Activated CD8-positive, alpha-beta memory T cell treated with anti-CD3 and anti-CD28 coated beads, Interleukin-2, amount 50 U/mL, for 24 hours (primary cell): ENCODE data around the gene MYO19.
A peak's percentile ranks its signal among the peaks of the same experiment; 100 is the strongest.
"Not testable (repeated sequence)": the region's sequence is repeated elsewhere in the genome, so short reads cannot be mapped to it uniquely, and the experiment has no call there.

ENCODE experiments used
- DNase-seq: peaks from one replicate; pipeline ENCODE4 v3.0.0-alpha.2; 2020; ENCODE audit errors: extremely low read depth

MYO19 gene

GRCh38 chr17:36498560-36499300 lies 35.9 kb downstream of the MYO19 start:
- no peak for DNase-seq

- DNase-seq, result no peak
Measured at GRCh38 chr17:36498155-36498554, 36.5 kb downstream of the MYO19 start.

GRCh38 chr17:36496018-36496789 lies 38.5 kb downstream of the MYO19 start:
- no peak for DNase-seq

- DNase-seq, result no peak
Measured at GRCh38 chr17:36495076-36495578, 39.5 kb downstream of the MYO19 start.

GRCh38 chr17:36494674-36495073 lies 40.0 kb downstream of the MYO19 start:
- DNase-seq, result no peak

GRCh38 chr17:36493956-36494355 lies 40.7 kb downstream of the MYO19 start:
- no peak for DNase-seq

- DNase-seq, result peak; percentile 85
Measured at GRCh38 chr17:36486204-36487194, 48.2 kb downstream of the MYO19 start, which contains the start of gene ZNHIT3. ZNHIT3 (plus strand) TSS chr17:36486681; CDS start chr17:36486700, 19 bp downstream.

GRCh38 chr17:36485805-36486203 lies 48.9 kb downstream of the MYO19 start:
- no peak for DNase-seq

- no peak for DNase-seq
Measured at GRCh38 chr17:36485027-36485426, 49.6 kb downstream of the MYO19 start.

- not testable (repeated sequence) for DNase-seq
Measured at GRCh38 chr17:36484021-36484420, 50.6 kb downstream of the MYO19 start.

GRCh38 chr17:36482611-36483504 lies 51.8 kb downstream of the MYO19 start:
- peak; percentile 48 for DNase-seq

GRCh38 chr17:36481829-36482228 lies 52.8 kb downstream of the MYO19 start:
- DNase-seq, result no peak

GRCh38 chr17:36475346-36475970 lies 59.2 kb downstream of the MYO19 start:
- DNase-seq, result no peak

- DNase-seq, result no peak
Measured at GRCh38 chr17:36474571-36474970, 60.1 kb downstream of the MYO19 start.

GRCh38 chr17:36470499-36470898 lies 64.2 kb downstream of the MYO19 start:
- no peak for DNase-seq

GRCh38 chr17:36469733-36470132 lies 64.9 kb downstream of the MYO19 start:
- DNase-seq, result no peak

- no peak for DNase-seq
Measured at GRCh38 chr17:36468903-36469635, 65.6 kb downstream of the MYO19 start.

GRCh38 chr17:36464765-36465088 lies 69.9 kb downstream of the MYO19 start:
- no peak for DNase-seq

- DNase-seq, result no peak
Measured at GRCh38 chr17:36463916-36464764, 70.5 kb downstream of the MYO19 start.
